ENCODE measurements around the gene NOG.

The NOG gene

DNA sequence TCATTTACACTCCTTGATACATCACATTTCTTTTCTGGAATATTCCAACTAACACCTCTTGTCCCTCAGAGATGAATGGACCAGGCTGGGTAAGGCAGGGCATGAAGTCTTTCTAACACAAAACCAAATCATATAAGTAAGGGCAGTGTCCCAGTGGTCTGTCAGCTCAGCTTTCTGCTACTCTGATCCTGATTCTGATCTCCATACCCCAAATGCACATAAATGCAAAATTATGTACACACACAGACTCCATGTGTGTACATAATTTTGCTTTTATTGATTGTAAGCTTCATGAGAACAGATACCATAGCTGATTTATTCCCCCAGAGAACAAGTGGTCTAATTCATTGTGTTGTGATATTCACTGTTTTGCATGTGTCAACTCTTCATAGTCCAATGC lies 47.9 kb downstream of the NOG start:
- H3K4me3 ChIP-seq (ENCODE audit: low read length): no peak overlapping the region
- DNase-seq (ENCODE audit: low read depth): no peak
- TF ChIP-seq, protein P1, sequence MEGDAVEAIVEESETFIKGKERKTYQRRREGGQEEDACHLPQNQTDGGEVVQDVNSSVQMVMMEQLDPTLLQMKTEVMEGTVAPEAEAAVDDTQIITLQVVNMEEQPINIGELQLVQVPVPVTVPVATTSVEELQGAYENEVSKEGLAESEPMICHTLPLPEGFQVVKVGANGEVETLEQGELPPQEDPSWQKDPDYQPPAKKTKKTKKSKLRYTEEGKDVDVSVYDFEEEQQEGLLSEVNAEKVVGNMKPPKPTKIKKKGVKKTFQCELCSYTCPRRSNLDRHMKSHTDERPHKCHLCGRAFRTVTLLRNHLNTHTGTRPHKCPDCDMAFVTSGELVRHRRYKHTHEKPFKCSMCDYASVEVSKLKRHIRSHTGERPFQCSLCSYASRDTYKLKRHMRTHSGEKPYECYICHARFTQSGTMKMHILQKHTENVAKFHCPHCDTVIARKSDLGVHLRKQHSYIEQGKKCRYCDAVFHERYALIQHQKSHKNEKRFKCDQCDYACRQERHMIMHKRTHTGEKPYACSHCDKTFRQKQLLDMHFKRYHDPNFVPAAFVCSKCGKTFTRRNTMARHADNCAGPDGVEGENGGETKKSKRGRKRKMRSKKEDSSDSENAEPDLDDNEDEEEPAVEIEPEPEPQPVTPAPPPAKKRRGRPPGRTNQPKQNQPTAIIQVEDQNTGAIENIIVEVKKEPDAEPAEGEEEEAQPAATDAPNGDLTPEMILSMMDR (IDR thresholded peaks at IDR 0.05; ENCODE audit: insufficient read depth, low read depth, low read length, missing control alignments): no peak

DNA sequence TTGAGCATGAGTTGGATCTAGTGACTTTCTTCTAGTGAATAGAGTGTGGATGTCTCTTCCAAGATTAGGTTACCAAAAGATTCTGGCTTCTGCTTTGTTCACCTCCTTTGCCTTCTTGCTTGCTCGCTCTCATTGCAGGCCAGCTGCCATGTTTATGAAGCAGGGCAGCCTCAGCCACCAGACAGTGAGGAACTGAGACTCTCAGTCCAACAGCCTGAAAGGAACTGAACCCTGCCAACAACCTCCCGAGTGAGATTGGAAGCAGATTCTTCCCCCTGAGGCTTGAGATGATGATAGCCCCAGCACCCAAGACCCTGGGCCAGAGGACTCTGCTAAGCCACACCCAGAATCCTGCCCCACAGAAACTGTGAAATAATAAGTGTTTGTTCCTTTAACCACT lies 48.4 kb downstream of the NOG start:
- H3K4me3 ChIP-seq (ENCODE audit: low read length): no peak overlapping the region
- no peak for DNase-seq (ENCODE audit: low read depth)
- TF ChIP-seq, protein P1 (IDR thresholded peaks at IDR 0.05; ENCODE audit: insufficient read depth, low read depth, low read length, missing control alignments): no peak

DNA sequence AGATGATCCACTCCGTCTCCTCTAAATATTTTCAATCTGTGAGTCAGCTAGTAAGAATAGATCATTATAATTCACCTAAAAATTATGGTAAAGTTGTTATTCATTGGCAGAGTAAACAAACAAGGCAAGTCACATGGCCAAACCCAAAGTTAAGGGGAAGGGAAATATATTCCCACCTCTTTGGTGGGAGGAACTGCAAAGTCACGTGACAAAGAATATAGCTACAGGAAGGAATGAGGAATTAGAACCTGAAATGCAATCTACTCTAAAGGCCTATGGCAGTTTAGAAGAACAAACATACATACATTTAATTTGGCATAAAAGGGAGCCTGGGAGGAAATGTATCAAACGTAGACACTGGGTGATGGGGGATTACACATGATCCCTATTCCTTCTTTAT lies 48.9 kb downstream of the NOG start:
- H3K4me3 ChIP-seq (ENCODE audit: low read length): no peak overlapping the region
- TF ChIP-seq, protein P1 (IDR thresholded peaks at IDR 0.05; ENCODE audit: insufficient read depth, low read depth, low read length, missing control alignments): no peak
- no peak for DNase-seq (ENCODE audit: low read depth)
